GM21825 (cell line): ENCODE data around the gene PTGES3.
"Not testable (repeated sequence)": the region's sequence is repeated elsewhere in the genome, so short reads cannot be mapped to it uniquely, and the experiment has no call there.

Source experiments
- ATAC-seq: cut with Tn5 transposase; IDR thresholded peaks from one replicate; pipeline ENCODE4 v1.9.1; 2021; ENCODE audit warnings: mild to moderate bottlenecking, moderate library complexity; ENCODE audit not compliant: unreplicated experiment

PTGES3 gene

DNA sequence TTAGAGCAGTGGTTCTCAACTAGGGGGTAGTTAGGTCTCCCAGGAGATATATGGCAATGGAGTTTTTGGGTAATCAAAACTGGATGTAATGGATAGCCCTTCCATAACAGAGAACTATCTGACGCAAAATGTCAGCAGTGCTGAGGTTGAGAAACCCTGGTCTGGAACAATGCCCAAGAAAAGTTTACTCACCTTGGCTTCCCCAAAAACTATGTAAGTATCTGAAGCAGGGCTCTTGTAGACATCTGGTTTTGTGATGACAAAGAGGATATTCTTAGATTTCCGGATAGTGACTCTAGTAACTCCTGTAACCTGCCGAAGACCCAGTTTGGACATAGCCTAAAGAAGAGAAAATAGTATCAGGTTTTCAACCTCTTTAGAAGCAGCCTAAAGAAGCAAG is 25.3 kb upstream of the PTGES3 start:
- ATAC-seq, result no peak

DNA sequence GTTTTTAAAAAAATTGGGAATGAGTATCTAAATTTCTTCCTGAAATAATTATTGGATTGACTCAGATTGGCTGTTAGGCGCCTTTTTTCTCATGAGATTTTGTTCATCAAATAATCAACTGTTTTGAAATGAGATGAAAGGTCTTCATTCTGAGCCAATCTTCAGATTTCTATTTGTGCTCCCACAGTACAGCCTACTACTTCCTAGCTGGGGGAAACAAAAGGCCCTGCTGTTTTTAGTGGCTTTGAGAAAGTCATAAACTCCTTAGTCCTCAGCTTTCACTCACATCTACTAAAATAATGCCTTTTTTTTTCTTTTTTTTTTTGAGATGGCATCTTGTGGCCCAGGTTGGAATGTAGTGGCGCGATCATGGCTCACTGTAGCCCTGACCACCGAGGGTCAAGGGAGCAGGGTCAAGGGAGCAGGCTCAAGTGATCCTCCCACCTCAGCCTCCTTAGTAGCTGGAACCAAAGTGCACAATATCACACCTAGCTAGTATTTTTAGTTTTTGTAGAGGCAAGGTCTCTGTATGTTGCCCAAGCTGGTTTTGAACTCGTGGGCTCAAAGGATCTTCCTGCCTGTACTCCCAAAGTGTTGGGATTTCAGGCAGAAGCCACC is 21.8 kb upstream of the PTGES3 start:
- ATAC-seq, result no peak

DNA sequence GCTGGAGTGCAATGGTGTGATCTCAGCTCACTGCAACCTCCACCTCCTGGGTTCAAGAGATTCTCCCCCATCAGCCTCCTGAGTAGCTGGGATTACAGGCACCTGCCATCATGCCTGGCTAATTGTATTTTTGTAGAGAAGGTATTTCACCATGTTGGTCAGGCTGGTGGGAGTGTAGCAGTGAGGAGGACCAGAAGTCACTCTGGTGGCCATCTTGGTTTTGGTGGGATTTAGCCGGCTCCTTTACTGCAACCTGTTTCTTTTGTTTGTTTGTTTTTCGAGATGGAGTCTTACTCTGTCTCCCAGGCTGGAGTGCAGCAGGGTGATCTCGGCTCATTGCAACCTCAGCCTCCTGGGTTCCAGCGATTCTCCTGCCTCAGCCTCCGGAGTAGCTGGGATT is 16.4 kb upstream of the PTGES3 start:
- not testable (repeated sequence) for ATAC-seq

DNA sequence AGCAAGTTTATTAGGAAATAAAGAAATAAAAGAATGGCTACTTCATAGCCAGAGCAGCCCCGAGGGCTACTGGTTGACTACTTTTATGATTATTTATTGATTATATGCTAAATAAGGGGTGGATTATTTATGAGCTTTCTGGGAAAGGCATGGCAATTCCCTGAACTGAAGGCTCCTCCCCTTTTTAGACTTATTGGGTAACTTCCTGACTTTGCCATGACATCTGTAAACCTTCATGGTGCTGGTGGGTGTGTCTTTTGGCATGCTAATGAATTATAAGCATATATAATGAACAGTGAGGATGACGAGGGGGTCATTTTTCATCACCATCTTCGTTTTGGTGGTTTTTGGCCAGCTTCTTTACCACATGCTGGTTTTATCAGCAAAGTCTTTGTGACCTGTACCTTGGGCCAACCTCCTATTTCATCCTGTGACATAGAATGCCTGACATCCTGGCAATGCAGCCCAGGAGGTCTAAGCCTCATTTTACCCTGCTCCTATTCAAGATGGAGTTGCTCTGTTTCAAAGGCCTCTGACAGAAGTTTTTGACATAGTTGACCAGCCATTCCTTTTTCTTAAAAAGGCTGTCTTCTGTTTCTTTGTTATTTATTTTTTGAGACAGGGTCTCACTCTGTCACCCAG is 11.1 kb upstream of the PTGES3 start:
- no peak for ATAC-seq

DNA sequence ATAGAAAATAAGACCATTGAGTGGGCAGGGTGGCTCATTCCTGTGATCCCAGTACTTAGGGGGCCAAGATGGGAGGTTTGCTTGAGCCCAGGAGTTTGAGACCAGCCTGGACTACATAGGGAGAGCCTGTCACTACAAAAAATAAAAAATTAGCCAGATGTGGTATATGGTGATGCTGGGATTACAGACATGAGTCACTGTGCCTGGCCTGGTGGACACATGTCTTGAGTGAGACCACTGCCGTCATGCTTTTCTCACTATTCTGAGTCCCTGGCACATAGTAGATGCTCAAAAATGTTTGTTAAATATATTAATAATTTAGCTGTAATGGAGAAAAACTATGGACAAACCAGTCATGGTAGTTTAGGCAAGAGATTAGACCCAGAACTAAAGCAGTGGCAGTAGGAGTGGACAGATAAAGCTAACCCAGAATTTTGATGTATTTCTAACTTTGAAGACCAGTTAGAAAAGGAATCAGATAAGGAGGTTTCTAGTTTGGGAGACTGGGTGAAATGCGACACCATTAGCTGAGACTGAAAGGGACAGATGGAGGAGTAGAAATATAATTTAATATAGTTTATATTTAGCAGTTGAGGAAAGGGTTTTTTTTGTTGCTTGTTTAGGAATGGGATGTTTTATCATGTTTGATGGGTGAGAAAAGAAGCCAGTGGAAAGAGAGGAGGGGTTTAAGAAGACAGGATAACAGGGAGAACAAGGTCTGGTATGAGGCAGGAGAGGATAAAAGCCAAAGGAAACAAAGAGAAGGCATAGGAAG is 7.4 kb upstream of the PTGES3 start:
- no peak for ATAC-seq

DNA sequence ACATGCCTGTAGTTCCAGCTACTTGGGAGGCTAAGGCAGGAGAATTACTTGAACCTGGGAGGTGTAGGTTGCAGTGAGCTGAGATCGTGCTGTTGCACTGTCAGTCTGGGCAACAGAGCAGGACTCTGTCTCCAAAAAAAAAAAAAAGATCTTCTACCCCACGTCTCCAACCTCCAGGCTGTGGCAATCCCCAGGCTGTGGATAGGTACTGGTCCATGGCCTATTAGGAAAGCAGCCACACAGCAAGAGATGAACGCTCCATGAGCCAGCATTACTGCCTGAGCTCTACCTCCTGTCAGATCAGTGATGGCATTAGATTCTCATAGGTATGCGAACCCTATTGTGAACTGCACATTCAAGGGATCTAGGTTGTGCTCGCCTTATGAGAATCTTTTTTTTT is 6.1 kb upstream of the PTGES3 start:
- ATAC-seq, result no peak

DNA sequence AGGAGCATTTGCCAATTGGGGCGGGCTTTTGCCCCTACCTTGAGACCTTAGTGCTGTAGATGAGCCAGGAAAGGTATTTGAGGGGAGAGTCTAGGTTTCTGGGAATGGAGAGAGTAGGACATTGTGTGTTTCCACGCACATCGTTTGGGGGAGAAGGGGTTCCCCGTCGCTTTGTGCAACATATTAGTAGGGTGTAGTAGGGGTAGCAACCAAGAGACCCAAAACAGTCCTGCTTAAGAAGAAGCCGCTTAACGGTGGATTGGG is 694 bp upstream of the PTGES3 start:
- ATAC-seq, result peak; percentile 0

DNA sequence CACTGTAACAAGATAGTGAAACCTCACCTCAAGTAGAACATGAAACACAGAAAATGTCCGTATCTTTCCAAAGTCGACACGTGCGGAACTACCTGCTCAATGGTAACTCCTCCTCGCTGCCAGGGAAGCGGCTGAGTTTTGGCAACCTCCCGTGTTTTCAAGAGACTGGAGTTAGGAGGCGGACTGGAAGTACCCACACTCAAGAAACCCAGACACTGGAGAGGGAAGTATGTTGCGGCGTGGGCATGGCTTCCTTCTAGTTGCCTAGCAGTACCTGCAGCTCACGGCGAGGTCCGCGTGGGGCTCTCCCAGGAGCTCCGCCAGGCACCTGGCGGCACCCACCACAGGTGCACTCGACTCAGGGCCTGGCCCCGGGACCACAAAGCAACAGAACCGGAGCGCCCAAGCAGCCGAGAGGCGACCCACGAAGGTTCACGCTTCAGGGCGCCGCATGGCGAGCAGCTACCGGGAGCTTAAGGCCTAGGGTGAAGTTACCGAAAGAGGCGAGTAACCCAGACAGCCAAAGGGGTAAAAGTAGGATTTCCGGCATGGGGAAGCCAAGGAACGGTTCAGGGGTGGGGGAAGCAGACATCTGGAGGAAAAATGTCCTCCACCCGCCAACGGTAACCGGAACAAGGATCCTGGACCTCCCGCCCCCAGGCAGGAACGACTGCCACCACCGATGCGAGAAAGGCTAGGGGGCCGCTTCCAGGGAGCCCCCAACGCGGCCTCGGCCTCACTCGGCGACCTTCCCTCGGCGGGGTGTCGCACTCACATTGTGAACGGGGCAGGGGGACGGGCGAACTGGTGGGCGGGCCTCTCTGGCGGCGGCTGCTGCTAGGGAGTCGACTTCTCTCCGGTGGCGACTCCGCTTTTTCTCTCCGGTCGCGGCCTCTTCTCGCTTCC is 608 bp downstream of the PTGES3 start:
- peak; percentile 16 for ATAC-seq

DNA sequence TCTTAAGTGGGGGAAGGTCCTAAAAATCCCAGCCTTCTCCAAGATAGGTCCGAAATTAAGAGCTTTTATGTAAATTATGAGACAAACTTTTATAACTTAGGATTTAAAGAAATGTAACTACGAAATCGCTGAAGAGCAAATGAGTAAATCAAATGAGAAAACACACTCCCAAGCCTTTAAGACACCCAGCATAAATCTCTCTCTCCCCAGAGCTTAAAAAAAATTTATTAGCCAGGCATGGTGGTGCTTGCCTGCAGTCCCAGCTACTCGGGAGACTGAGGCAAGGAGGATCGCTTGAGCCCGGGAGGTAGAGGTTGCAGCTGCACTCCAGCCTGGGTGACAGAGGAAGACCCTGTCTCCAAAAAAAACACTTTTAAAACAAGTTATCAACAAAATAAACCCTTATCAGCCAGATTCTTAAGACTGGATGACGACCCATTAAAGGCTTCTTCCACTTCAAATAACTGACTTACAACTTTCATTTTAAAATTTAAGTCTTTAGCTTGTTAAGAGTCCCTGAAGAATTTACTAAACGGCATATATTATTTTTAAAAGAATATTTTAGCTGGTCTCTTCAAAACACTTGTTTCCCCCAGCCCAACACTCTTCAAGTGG is 3.2 kb downstream of the PTGES3 start:
- no peak for ATAC-seq

DNA sequence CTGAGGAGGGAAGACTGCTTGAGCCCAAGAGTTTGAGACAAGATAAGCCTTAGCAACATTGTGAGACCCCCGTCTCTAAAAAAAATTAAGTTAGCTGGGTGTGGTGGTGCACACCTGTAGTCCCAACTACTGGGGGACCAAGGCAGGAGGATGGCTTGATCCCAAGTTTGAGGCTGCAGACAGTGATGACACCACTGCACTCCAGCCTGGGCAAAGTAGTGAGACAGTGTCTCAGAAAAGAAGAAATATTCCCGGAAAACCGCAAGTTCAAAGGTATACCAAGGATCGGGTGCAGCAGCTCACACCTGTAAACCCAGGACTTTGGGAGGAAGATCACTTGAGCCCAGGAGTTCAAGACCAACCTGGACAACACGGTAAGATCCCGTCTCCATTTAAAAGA is 5.8 kb downstream of the PTGES3 start:
- ATAC-seq, result no peak

DNA sequence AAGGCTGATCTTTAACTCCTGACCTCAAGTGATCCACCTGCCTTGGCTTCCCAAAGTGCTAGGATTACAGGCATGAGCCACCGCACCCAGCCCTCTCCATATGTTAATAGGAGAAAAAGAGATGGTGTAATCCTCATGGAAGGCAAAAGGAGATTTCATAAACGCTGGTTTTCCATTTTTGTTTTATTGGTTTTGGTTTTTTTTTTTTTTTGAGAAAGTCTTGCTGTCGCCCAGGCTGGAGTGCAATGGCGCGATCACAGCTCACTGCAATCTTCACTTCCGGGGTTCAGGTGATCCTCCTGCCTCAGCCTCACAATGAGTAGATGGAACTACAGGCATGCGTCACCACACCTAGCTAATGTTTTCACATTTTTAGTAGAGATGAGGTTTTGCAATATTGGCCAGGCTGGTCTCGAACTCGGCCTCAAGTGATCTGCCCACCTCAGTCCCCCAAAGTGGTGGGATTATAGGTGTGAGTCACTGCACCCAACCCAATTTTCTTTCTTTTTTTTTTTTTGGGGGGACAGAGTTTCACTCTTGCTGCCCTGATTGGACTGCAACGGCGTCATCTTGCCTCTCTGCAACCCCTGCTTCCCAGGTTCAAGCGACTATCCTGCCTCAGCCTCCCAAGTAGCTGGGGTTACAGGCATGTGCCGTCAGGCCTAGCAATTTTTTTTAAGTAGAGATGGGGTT is 8.1 kb downstream of the PTGES3 start:
- no peak for ATAC-seq

DNA sequence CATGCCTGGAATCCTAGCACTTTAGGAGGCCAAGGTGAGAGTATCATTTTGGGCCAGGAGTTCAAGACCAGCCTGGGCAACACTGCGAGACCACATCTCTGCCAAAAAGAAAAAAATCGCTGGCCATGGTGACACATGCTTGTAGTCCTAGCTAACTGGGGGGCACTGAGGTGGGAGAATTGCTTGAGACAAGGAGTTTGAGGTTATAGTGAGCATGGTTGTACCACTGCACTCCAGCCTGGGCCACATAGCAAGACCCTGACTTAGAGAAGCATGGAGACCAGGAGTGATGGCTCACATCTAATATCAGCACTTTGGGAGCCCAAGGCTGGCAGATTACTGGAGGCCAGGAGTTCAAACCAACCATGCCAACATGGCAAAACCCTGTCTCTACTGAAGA is 9.2 kb downstream of the PTGES3 start:
- ATAC-seq, result no peak

DNA sequence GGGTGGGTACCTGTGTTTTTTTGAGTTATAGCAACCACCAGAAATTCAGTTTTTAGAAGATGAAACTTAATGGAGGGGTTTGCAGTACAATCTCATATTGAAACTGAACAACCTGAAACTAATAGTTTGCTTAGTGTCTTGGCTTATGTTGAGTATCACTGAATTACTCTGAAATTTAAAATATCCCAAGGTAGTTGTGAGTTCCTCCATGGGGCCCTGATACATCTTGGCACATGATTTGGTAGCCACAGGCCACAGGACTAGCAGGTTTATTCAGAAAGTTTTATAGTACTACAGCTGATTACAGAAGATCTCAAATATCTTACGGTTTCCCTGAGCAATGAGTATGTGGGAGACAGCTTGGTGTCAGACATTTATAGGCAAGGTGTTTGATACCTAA is 10.4 kb downstream of the PTGES3 start:
- ATAC-seq, result peak; percentile 68

DNA sequence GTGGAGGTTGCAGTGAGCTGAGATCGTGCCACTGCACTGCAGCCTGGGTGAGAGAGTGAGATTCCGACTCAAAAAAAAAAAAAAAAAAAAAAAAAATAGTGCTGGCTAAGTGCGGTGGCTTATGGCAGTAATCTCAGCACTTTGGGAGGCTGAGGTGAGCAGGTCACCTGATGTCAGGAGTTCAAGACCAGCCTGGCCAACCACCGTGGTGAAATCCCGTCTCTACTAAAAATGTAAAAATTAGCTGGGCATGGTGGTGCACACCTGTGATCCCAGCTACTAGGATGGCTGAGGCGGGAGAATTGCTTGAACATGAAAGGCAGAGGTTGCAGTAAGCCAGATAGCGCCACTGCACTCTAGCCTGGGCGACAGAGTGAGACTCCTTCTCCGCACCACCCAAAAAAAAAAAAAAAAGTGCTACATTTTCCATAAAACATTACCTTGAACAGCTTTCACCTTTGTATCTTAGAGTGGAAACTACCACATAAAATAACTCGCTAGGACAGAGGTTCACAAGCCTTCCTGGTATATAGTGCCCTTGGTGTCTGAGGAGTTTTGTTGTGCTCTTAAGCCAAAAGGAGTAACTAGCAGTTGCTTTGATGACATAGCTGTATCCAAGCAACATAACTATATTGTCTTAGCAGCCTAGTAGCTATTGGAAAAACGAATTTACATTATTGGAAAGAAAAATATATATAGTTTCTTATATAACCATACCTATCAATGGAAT is 11.1 kb downstream of the PTGES3 start:
- no peak for ATAC-seq

DNA sequence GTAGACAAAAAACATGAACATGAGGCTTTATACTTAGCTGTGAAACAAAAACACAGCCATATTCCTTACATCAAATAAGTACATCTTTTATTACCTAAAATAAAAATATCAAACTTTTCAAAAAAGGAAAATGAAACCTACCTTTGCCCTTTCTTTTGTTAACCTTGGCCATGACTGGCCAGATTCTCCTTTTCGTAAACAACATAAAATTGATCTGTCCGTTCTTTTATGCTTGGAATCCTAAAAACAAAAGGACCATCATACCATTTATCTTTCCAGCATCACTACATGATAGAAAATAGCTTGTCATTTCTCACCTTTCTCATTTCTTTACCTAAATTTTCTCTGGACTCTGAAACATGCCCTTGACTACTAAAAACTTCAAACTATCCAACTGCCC is 16.5 kb downstream of the PTGES3 start:
- ATAC-seq, result no peak

DNA sequence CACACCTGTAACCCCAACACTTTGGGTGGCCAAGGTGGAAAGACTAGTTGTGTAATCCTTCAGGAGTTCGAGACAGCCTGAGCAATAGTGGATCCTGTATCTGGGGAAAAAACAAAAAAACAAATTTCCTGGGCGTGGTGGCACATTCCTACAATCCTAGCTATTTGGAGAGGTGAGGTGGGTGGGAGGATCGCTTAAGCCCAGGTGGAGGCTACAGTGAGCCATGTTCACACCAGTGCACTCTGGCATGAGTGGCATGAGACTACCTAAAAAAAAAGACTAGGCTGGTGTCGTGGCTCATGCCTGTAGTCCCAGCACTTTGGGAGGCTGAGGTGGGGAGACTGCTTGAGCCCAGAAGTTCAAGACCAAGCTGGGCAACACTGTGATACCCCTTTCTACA is 17.2 kb downstream of the PTGES3 start:
- ATAC-seq, result no peak

DNA sequence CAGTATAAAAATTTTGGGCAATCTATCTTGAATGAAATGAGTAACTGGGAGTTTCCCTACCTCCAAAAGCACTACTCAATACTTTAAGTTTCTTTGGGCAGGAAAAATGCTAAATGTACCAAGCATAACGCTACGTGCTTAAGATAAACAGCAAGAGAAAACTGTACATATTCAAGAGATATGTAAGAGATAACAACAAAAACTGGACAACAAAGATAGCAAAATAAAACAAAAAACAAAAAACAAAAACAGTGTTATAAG is 20.0 kb downstream of the PTGES3 start:
- ATAC-seq, result no peak

DNA sequence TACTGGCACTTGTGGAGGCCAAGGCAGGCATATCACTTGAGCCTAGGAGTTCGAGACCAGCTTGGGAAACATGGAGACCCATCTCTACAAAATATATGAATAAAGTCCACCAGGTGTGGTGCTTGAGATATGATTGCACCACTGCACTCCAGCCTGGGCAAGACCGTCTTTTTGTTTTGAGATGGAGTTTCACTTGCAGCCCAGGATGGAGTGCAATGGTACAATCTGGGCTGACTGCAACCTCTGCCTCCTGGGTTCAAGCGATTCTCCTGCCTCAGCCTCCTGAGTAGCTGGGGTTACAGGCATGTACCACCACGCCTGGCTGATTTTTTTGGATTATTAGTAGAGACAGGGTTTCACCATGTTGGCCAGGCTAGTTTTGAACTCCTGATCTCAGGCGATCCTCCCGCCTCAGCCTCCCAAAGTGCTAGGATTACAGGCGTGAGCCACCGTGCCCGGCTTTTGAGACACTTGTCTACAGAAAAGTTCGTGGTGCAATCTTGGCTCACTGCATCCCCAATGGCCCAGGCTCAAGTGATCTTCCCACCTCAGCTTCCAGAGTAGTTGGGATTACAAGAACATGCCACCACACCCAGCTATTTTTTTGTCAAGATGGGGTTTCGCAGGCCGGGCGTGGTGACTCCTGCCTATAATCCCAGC is 26.0 kb downstream of the PTGES3 start:
- ATAC-seq, result no peak

DNA sequence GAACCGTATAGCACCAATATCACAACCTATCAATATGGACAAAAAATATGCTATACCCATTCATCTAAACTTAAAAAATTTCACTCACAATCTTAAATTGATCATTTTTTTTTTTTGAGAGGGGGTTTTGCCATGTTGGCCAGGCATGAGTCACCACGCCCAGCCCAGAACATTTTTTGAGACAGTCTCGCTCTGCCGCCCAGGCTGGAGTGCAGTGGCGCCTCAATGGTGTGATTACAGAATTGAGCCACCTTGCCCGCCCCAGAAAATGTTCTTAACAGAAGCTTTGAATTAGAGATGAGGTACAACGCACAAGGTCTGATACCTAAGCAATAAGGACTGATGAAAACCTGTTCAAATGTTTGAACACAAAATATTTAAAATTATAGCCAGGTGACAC is 26.5 kb downstream of the PTGES3 start:
- no peak for ATAC-seq

DNA sequence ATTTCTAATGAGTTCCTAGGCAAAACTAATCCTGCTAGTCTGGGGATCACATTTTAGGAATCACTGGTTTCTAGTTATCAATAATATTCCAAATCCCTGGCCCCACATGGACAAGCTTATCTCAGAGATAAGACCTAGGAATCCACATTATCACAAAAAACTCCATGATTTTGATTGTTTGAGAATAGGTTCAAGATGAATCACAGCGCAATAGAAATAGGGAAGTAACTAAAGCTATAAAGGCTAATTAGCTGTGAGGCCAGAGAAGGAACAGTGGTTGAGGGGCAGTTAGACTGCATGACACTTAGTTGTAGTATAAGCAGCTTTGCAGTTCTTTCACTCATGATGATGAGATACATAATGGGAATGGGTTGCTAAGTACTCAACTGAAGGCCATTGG is 29.2 kb downstream of the PTGES3 start:
- ATAC-seq, result no peak
